GM19035 (cell line): ENCODE results near the gene TRIM65.
"Not testable (repeated sequence)": the region's sequence is repeated elsewhere in the genome, so short reads cannot be mapped to it uniquely, and the experiment has no call there.

ENCODE experiments used
- ATAC-seq: cut with Tn5 transposase; IDR thresholded peaks from one replicate; pipeline ENCODE4 v1.9.1; 2021; ENCODE audit not compliant: unreplicated experiment

TRIM65 gene

GRCh38 chr17:75897160-75898019, 639 bp upstream of the TRIM65 start:
- no peak for ATAC-seq

- no peak for ATAC-seq
Measured at GRCh38 chr17:75895370-75896155, 1.2 kb downstream of the TRIM65 start.

GRCh38 chr17:75894049-75894733, 2.6 kb downstream of the TRIM65 start:
- no peak for ATAC-seq

GRCh38 chr17:75893305-75894048, 3.3 kb downstream of the TRIM65 start:
- no peak for ATAC-seq

GRCh38 chr17:75892556-75893224, 4.1 kb downstream of the TRIM65 start:
- no peak for ATAC-seq

- no peak for ATAC-seq
Measured at GRCh38 chr17:75891605-75892555, 4.9 kb downstream of the TRIM65 start.

- no peak for ATAC-seq
Measured at GRCh38 chr17:75891022-75891604, 5.6 kb downstream of the TRIM65 start.

- no peak for ATAC-seq
Measured at GRCh38 chr17:75889454-75889853, 7.3 kb downstream of the TRIM65 start.

GRCh38 chr17:75888484-75888883, 8.3 kb downstream of the TRIM65 start:
- no peak for ATAC-seq

- ATAC-seq, result not testable (repeated sequence)
Measured at GRCh38 chr17:75885860-75886259, 10.9 kb downstream of the TRIM65 start.

GRCh38 chr17:75885431-75885830, 11.3 kb downstream of the TRIM65 start:
- ATAC-seq, result no peak

- no peak for ATAC-seq
Measured at GRCh38 chr17:75881678-75882454, 14.9 kb downstream of the TRIM65 start.

- ATAC-seq, result no peak
Measured at GRCh38 chr17:75880266-75880665, 16.5 kb downstream of the TRIM65 start.

GRCh38 chr17:75878174-75878998, 18.4 kb downstream of the TRIM65 start, which contains the start of gene TRIM47:
TRIM47 (minus strand) TSS chr17:75878581; CDS start chr17:75878548, 33 bp downstream.
- ATAC-seq, result no peak

GRCh38 chr17:75877752-75878173, 19.0 kb downstream of the TRIM65 start:
- ATAC-seq, result peak; percentile 54

GRCh38 chr17:75876938-75877751, 19.6 kb downstream of the TRIM65 start:
- ATAC-seq, result no peak
